K562 (cell line): ENCODE measurements around the gene MYO1E. TPM values are rescaled to one million over a fixed set of nuclear protein-coding genes. Genes with fewer than 3 reads are reported as not detected.

Experiments
- ATAC-seq: fragments of 200-7000 bp; cut with Tn5 transposase; 3 replicates; pipeline ENCODE4 v1.9.1; 2020; ENCODE audit warnings: moderate library complexity
- BruUV-seq: library from RNA; stranded (reverse); fragments of 400-500 nt; replicated peaks from 2 replicates; lab custom pipeline; 2021; lab: Mats Ljungman, UMichigan
- CTCF ChIA-PET: fragments of 300-600 bp; formaldehyde crosslinking; extraction: SDS; loops from one replicate; lab custom pipeline; 2021; ENCODE audit warnings: low intra/inter-chr PET ratio; lab: Yijun Ruan, JAX
- POLR2A ChIA-PET: fragments of 300-600, 350-650 bp; sonication (Branson Sonifier 250); formaldehyde crosslinking; extraction: SDS; loops from one replicate; lab custom pipeline; 2021; ENCODE audit warnings: antibody characterized with exemption, inconsistent platforms; lab: Yijun Ruan, JAX
- DNase-seq, 4 experiments: peaks; one replicate each; pipeline versions ENCODE4 v3.0.0 to v3.0.0-alpha.2; 2011 to 2018; ENCODE audit warnings: low spot score in 3 of 4, mixed read lengths in 3 of 4; ENCODE audit errors: extremely low read depth in 1 of 4
- FAIRE-seq: peaks from 2 replicates; lab custom pipeline; 2011; peaks lifted over from hg19 to GRCh38; lab: Jason Lieb, UNC
- H2AFZ ChIP-seq: 2 replicates; pipeline ENCODE4 v1.6.0; 2011; ENCODE audit warnings: low read depth, low read length, control low read depth, inconsistent platforms
- H3K27ac ChIP-seq: fragments of 200-600 bp; 3 replicates; pipeline ENCODE4 v1.8.0; 2011; ENCODE audit warnings: low read depth, mild to moderate bottlenecking, control low read depth, inconsistent platforms, low read length, moderate library complexity, mixed read lengths; ENCODE audit errors: extremely low read depth
- H3K27me3 ChIP-seq, 2 experiments: fragments of 300-600 bp in 1 of 2; 2 replicates in 1 of 2; 3 replicates in 1 of 2; pipeline versions ENCODE4 v1.6.0 to v1.8.0; 2011; ENCODE audit warnings: inconsistent platforms in 2 of 2, low read length in 2 of 2, mild to moderate bottlenecking in 1 of 2, mixed read lengths in 1 of 2, moderate library complexity in 1 of 2; ENCODE audit not compliant: control insufficient read depth in 2 of 2, insufficient read depth in 2 of 2
- H3K36me3 ChIP-seq: fragments of 300-600 bp; 3 replicates; pipeline ENCODE4 v1.8.0; 2011; ENCODE audit warnings: mild to moderate bottlenecking, low read length, inconsistent platforms; ENCODE audit not compliant: control insufficient read depth, insufficient read depth
- H3K4me1 ChIP-seq, 2 experiments: fragments of 200-600 bp in 1 of 2; replicated peaks in 1 of 2; 2 replicates in 1 of 2; 3 replicates in 1 of 2; pipeline versions ENCODE4 v1.5.1 to v1.8.0; 2011; ENCODE audit warnings: inconsistent platforms in 2 of 2, low read length in 2 of 2, mild to moderate bottlenecking in 1 of 2, mixed read lengths in 1 of 2, moderate library complexity in 1 of 2; ENCODE audit not compliant: control insufficient read depth in 2 of 2, insufficient read depth in 2 of 2
- H3K4me2 ChIP-seq: 2 replicates; pipeline ENCODE4 v1.6.1; 2011; ENCODE audit warnings: low read length, control low read depth, inconsistent platforms, mixed read lengths; ENCODE audit not compliant: insufficient read depth
- H3K4me3 ChIP-seq: fragments of 200-600 bp; sonication (generic), shearing (Covaris generic); 2 replicates; pipeline ENCODE4 v1.5.1; 2016; ENCODE audit warnings: control low read depth, inconsistent platforms
- H3K79me2 ChIP-seq: fragments of 200-600 bp; 3 replicates; pipeline ENCODE4 v1.8.0; 2011; ENCODE audit warnings: low read length, inconsistent platforms; ENCODE audit not compliant: control insufficient read depth, insufficient read depth
- H3K9ac ChIP-seq, 2 experiments: 2 replicates each; pipeline versions ENCODE4 v1.6.0 to v1.6.1; 2011; ENCODE audit warnings: low read depth in 2 of 2, low read length in 2 of 2, control low read depth in 1 of 2, inconsistent platforms in 1 of 2, mild to moderate bottlenecking in 1 of 2, mixed read lengths in 1 of 2; ENCODE audit not compliant: insufficient read depth in 1 of 2
- H3K9me1 ChIP-seq: one replicate; pipeline ENCODE4 v1.6.0; 2011; ENCODE audit warnings: inconsistent platforms, mild to moderate bottlenecking, low read length, moderate library complexity; ENCODE audit not compliant: control insufficient read depth, insufficient read depth
- H3K9me3 ChIP-seq: replicated peaks from 2 replicates; pipeline ENCODE4 v1.5.1; 2011; ENCODE audit warnings: low read depth, low read length, inconsistent platforms; ENCODE audit not compliant: control insufficient read depth, insufficient read depth
- H4K20me1 ChIP-seq: replicated peaks from 2 replicates; pipeline ENCODE4 v1.6.1; 2011; ENCODE audit warnings: low read length, inconsistent platforms, mixed read lengths; ENCODE audit not compliant: control insufficient read depth, insufficient read depth
- DPF2 ChIP-seq: fragments of 450-650 bp; IDR thresholded peaks from 2 replicates; pipeline ENCODE4 v1.6.1; 2016
- IFI16 ChIP-seq: fragments of 250-450 bp; sonication (Bioruptor Pico); IDR thresholded peaks from 2 replicates; pipeline ENCODE4 v2.1.2; 2022; ENCODE audit warnings: mild to moderate bottlenecking, inconsistent platforms
- MEIS2 ChIP-seq: fragments of 450-650 bp; IDR thresholded peaks from 2 replicates; pipeline ENCODE4 v1.6.1; 2014; ENCODE audit warnings: mild to moderate bottlenecking; ENCODE audit not compliant: partially characterized antibody
- ZBTB49 ChIP-seq: sonication (generic); formaldehyde crosslinking; IDR thresholded peaks from 2 replicates; pipeline ENCODE4 v1.8.0; 2022; ENCODE audit warnings: missing genetic modification reagents, mild to moderate bottlenecking, borderline replicate concordance
- ZNF121 ChIP-seq: sonication (generic); formaldehyde crosslinking; conservative IDR thresholded peaks from 2 replicates; pipeline ENCODE4 v1.8.0; 2022; ENCODE audit warnings: missing genetic modification reagents
- ZNF274 ChIP-seq: IDR thresholded peaks from 2 replicates; pipeline ENCODE4 v1.6.1; 2011; ENCODE audit warnings: low read depth, mild to moderate bottlenecking, low read length, moderate library complexity, borderline replicate concordance
- ZNF764 ChIP-seq: fragments of 250-450 bp; sonication (Bioruptor Pico); IDR thresholded peaks from 2 replicates; pipeline ENCODE4 v1.4.0; 2020; ENCODE audit warnings: low read depth, mild to moderate bottlenecking, moderate library complexity
- ZNF766 ChIP-seq: fragments of 200-800 bp; sonication (Bioruptor generic); conservative IDR thresholded peaks from 2 replicates; pipeline ENCODE4 v1.6.1; 2016; ENCODE audit warnings: missing genetic modification characterization, missing compliant biosample characterization
- WGBS: fragments of 100-300 bp; shearing (Covaris generic); methylation state at CpG from one replicate; pipeline ENCODE4 v1.1.6; 2016; ENCODE audit warnings: low coverage, mixed read lengths; ENCODE audit not compliant: insufficient coverage; ENCODE audit errors: missing lambda C conversion rate; 5-methylcytosine and 5-hydroxymethylcytosine counted together
- in situ Hi-C: fragments of 300-500 bp; cut with MboI; formaldehyde crosslinking; loops from 4 replicates; pipeline ENCODE4 v1.15.0; 2018; ENCODE audit warnings: inconsistent platforms, mixed read lengths
- intact Hi-C: fragments of 100-400 bp; cut with micrococcal nuclease; formaldehyde crosslinking; loops from 2 replicates; pipeline ENCODE4 v1.14.2; 2022
- polyA plus RNA-seq, 8 experiments: library from polyadenylated mRNA; depleted of rRNA in 4 of 8; stranded (reverse) in 5 of 8; unstranded in 3 of 8; fragments of >200 nt; fragmentation: Nextera tagmentation in 2 of 8; fragmentation: Illumina TruSeq in 1 of 8; extraction: Ambion mirVana in 2 of 8; extraction: Trizol in 1 of 8; gene quantifications; 2 replicates each; pipeline versions ENCODE4 v1.2.1 to v1.2.3, GENCODE V29; 2011 to 2014; ENCODE audit warnings: inconsistent platforms in 1 of 8, missing spikeins in 1 of 8
- total RNA-seq, 7 experiments: library from RNA; depleted of rRNA in 6 of 7; stranded (reverse); fragments of >200 nt in 6 of 7; fragmentation: Illumina TruSeq in 2 of 7; extraction: Trizol in 2 of 7; gene quantifications; 2 replicates each; pipeline versions ENCODE4 v1.2.1 to v1.2.3, GENCODE V29; 2011 to 2021; ENCODE audit warnings: low replicate concordance in 1 of 7
- TF ChIP-seq, protein P1 (sequence below): fragments of 250-450 bp; sonication (Bioruptor Pico); IDR thresholded peaks from 2 replicates; pipeline ENCODE4 v1.8.0; 2021; ENCODE audit warnings: moderate library complexity, mild to moderate bottlenecking, inconsistent platforms

Gene MYO1E
- total and polyA plus RNA-seq, 9 of the 15 experiments (the other 6 are each of a cell fraction or from before 2014, with no cell fraction given) = under 0.01 to 0.44 (median 0.01) TPM; not detected in 6

DNA sequence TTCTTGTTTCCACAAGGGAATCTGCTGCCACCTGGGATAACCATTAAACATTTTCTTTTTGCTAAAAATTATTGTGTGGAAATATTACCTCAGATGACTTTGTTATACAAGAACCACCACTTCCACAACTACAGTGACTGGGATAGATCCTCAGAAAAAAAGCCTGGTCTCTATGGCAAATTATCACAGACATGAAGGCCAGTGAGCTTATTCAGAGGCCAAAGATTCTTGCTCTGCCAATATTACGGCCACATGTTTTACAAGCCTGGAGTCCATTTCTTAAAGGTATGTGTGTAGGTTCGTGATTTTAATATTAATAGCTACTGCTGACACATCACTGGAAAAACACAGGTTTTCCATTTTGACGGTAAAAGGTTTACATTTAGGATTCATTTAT is 73.8 kb downstream of the MYO1E start:
- WGBS = 0% methylated on average over 3 of the region's 3 CpGs
- ATAC-seq = no peak
- no peak overlapping the region for H3K4me3 ChIP-seq
- no peaks in the 10 kb centered on the region for H4K20me1 ChIP-seq
- peaks cover 39 to 43% of the 10 kb centered on the region in 2 experiments for H3K27me3 ChIP-seq
- BruUV-seq = no TSS peak
- no peak for TF ChIP-seq ZNF766 (CRISPR knock-in tag)
- no peaks in the 10 kb centered on the region; a peak in 1 of 5 replicates for H3K4me1 ChIP-seq
- FAIRE-seq = no peak
- no peaks in the 10 kb centered on the region for H3K36me3 ChIP-seq
- CTCF ChIA-PET = no interaction called here
- no peak overlapping the region for H2AFZ ChIP-seq
- H3K27ac ChIP-seq = no peak overlapping the region
- no peaks in the 10 kb centered on the region for H3K79me2 ChIP-seq
- DNase-seq = no peak
- in situ Hi-C loops = no loop called here
- H3K9ac ChIP-seq = no peak overlapping the region
- intact Hi-C loops = no loop called here
- no peaks in the 10 kb centered on the region for H3K9me3 ChIP-seq
- no peaks in the 10 kb centered on the region for H3K9me1 ChIP-seq
- POLR2A ChIA-PET = no interaction called here
- no peak overlapping the region for H3K4me2 ChIP-seq

DNA sequence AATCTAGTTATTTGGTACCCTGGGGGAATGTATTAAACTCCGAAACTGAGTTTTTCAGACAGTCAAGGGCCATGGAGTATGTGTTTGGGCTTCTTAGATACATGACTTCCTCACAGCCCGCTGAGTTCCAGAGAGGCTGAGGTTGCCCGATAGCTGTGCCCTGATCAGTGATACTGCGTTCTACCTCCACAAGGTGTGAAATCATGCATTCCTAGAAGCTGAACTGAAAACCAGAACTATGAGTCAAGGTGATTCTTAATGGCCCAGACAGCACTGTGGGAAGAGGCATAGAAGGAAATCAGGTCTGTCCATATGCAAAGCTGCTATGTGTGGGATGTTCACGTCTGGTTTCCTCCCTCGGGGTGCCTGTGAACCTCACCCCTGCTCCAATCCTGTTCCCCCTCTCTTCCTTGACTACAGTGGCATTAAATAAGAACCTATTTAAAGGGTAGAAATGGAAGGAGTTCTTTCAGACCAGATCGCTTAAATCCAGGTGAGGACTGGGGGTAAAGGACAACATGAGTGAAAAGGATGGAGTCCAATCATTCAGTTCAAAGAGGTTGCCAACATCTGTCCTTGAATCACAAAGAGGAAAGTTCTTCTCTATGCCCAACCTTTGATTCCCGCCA is 74.3 kb downstream of the MYO1E start:
- CTCF ChIA-PET = no interaction called here
- POLR2A ChIA-PET = no interaction called here
- no peak overlapping the region for H3K4me3 ChIP-seq
- TF ChIP-seq ZNF274 (no peak), IFI16 (no peak), ZNF764 (no peak), ZBTB49 (CRISPR knock-in tag) (no peak), MEIS2 (no peak), DPF2 (no peak), ZNF121 (CRISPR knock-in tag) (no peak)
- TF ChIP-seq, protein P1, sequence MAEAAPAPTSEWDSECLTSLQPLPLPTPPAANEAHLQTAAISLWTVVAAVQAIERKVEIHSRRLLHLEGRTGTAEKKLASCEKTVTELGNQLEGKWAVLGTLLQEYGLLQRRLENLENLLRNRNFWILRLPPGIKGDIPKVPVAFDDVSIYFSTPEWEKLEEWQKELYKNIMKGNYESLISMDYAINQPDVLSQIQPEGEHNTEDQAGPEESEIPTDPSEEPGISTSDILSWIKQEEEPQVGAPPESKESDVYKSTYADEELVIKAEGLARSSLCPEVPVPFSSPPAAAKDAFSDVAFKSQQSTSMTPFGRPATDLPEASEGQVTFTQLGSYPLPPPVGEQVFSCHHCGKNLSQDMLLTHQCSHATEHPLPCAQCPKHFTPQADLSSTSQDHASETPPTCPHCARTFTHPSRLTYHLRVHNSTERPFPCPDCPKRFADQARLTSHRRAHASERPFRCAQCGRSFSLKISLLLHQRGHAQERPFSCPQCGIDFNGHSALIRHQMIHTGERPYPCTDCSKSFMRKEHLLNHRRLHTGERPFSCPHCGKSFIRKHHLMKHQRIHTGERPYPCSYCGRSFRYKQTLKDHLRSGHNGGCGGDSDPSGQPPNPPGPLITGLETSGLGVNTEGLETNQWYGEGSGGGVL = no peak

More for the DNA sequence above, 74.3 kb downstream of the MYO1E start:
- intact Hi-C loops (no loop called here), in situ Hi-C loops (no loop called here)
- H3K9me3 ChIP-seq = no peaks in the 10 kb centered on the region
- no peaks in the 10 kb centered on the region; a peak in 1 of 5 replicates for H3K4me1 ChIP-seq
- H3K79me2 ChIP-seq = no peaks in the 10 kb centered on the region
- 1% methylated on average over 8 of the region's 8 CpGs for WGBS
- H3K4me2 ChIP-seq = no peak overlapping the region
- H3K9ac ChIP-seq = no peak overlapping the region
- no peaks in the 10 kb centered on the region for H3K9me1 ChIP-seq
- no peak overlapping the region for H3K27ac ChIP-seq
- H4K20me1 ChIP-seq = no peaks in the 10 kb centered on the region
- no peak for FAIRE-seq
- no peaks in the 10 kb centered on the region for H3K36me3 ChIP-seq
- no peak for ATAC-seq
- H2AFZ ChIP-seq = no peak overlapping the region
- BruUV-seq = no TSS peak
- DNase-seq = no peak
- H3K27me3 ChIP-seq = peaks cover 35 to 41% of the 10 kb centered on the region in 2 experiments
